RWPE1 (cell line): Measurements from ENCODE around the gene SH2D7.

Experiments used
- CTCF ChIA-PET: fragments of 350-600 bp; sonication (Branson Sonifier 250); formaldehyde crosslinking; extraction: SDS; loops from one replicate; lab custom pipeline; 2021; lab: Yijun Ruan, JAX
- POLR2A ChIA-PET: fragments of 400-600 bp; formaldehyde crosslinking; extraction: SDS; loops from one replicate; lab custom pipeline; 2020; ENCODE audit warnings: antibody characterized with exemption; ENCODE audit not compliant: low non-redundant PET; lab: Yijun Ruan, JAX
- DNase-seq: peaks from one replicate; pipeline ENCODE4 v3.0.0; 2012; ENCODE audit warnings: low spot score
- H3K27ac ChIP-seq: fragments of 450-650 bp; 2 replicates; pipeline ENCODE4 v1.5.1; 2017
- CTCF ChIP-seq: fragments of 450-650 bp; conservative IDR thresholded peaks from 2 replicates; pipeline ENCODE4 v1.5.1; 2017; ENCODE audit warnings: low read depth, mild to moderate bottlenecking

The SH2D7 gene

GRCh38 chr15:78109156-78109555 lies 16.8 kb downstream of the SH2D7 start:
- CTCF ChIA-PET: interaction anchor here (0.6 to 5.5 kb wide), 8 partner anchors 76 to 1475 kb away, joined by 3 to 44 read pairs (median 8); no protein-coding TSS in a partner anchor
- no peak overlapping the region for H3K27ac ChIP-seq
- no peak for TF ChIP-seq CTCF
- POLR2A ChIA-PET: no interaction called here
- DNase-seq: no peak

GRCh38 chr15:78110096-78110495 lies 17.7 kb downstream of the SH2D7 start:
- no peak for TF ChIP-seq CTCF
- CTCF ChIA-PET: interaction anchor here (0.5 to 5.5 kb wide), 5 partner anchors 85 to 185 kb away, joined by 3 to 44 read pairs (median 7); no protein-coding TSS in a partner anchor
- POLR2A ChIA-PET: no interaction called here
- no peak for DNase-seq
- no peak overlapping the region for H3K27ac ChIP-seq

- no peak for DNase-seq
- CTCF ChIA-PET: interaction anchor here (0.6 to 5.5 kb wide), 6 partner anchors 16 to 234 kb away, joined by 3 to 44 read pairs (median 5); no protein-coding TSS in a partner anchor
Measured at GRCh38 chr15:78110916-78111475, 18.6 kb downstream of the SH2D7 start.

GRCh38 chr15:78111788-78112187 lies 19.4 kb downstream of the SH2D7 start:
- TF ChIP-seq CTCF: no peak
- CTCF ChIA-PET: interaction anchor here (1.0 to 5.5 kb wide), 2 partner anchors 83 to 130 kb away, joined by 3 to 30 read pairs; no protein-coding TSS in a partner anchor
- no peak for DNase-seq
- POLR2A ChIA-PET: no interaction called here
- H3K27ac ChIP-seq: no peak overlapping the region

More at GRCh38 chr15:78110916-78111475, 18.6 kb downstream of the SH2D7 start:
- no peak for TF ChIP-seq CTCF
- H3K27ac ChIP-seq: no peak overlapping the region
- POLR2A ChIA-PET: no interaction called here

GRCh38 chr15:78112551-78112950 lies 20.2 kb downstream of the SH2D7 start:
- no peak for DNase-seq
- POLR2A ChIA-PET: no interaction called here
- CTCF ChIA-PET: interaction anchor here (0.6 to 5.5 kb wide), 21 partner anchors 11 to 563 kb away, joined by 3 to 30 read pairs (median 4); partner anchors contain the start of genes ACSBG1 and CIB2
- TF ChIP-seq CTCF: no peak
- H3K27ac ChIP-seq: no peak overlapping the region

GRCh38 chr15:78120523-78120922 lies 28.2 kb downstream of the SH2D7 start:
- no peak overlapping the region for H3K27ac ChIP-seq
- TF ChIP-seq CTCF: no peak
- CTCF ChIA-PET: interaction anchor here (0.7 to 2.0 kb wide), 3 partner anchors 11 to 75 kb away, joined by 3 to 9 read pairs (median 3); no protein-coding TSS in a partner anchor
- POLR2A ChIA-PET: no interaction called here
- no peak for DNase-seq
